Right renal cortex interstitium (tissue), 3 donors: Measurements from ENCODE around the gene SPOCK1. TPM values are rescaled to one million over a fixed set of nuclear protein-coding genes. Genes with fewer than 3 reads are reported as not detected.
"Not testable (repeated sequence)": the region's sequence is repeated elsewhere in the genome, so short reads cannot be mapped to it uniquely, and the experiment has no call there.

Source experiments
- DNase-seq, 3 donors: peaks; one replicate each; pipeline ENCODE4 v3.0.0-alpha.2; 2013; ENCODE audit warnings: low read depth in 3 of 3, low spot score in 2 of 3
- polyA plus RNA-seq, 3 donors: library from polyadenylated mRNA; unstranded; fragments of 120-200 nt; gene quantifications; one replicate each; pipeline ENCODE4 v1.2.1, GENCODE V29; 2013; ENCODE audit not compliant: insufficient read length in 3 of 3

The SPOCK1 gene
- 1 to 10 TPM; 8.2 to 9.8 (median 9.8) TPM for polyA plus RNA-seq

DNA sequence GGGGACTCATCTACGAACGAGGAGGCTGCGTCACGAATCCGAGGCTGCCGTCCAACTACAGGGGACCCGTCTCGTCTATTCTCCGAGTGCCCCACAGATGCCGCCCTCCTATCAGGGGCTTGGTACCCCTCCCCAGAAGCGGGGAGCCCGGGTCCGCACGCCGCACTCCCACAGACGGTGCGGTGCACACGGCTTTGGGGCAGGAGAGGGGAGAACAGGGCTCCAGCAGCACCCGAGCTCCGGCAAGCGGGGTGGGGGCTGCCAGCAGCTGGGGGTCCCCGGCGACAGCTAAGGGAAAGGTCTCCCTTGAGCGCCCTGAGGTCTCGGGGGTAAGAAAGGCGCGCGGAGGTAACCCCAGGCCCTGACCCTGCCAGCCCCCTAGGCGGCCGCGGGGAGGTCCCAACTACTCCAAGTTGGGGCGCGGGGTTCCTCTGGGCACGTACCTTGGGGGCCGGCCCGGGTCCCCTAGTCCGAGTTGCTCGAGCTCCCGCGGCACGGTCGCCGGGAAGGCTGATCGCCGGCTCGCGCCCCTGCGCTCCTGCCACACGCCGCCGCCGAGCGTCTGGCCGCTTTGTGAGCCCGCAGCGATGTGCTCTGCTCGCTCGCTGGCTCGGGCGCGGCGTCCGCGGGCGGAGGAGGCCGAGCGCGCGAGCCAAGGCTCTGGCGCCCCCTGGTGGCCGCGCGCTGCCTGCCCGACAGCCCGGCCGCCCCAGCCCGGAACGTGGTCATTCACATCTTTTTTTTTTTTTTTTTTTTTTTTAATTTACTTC is at the start of gene SPOCK1:
Gene SPOCK1 (minus strand): TSS at position 591 of the 770 bp plus-strand sequence.
- peak in 2 of 3 donors; percentile 41 to 58 for DNase-seq

DNA sequence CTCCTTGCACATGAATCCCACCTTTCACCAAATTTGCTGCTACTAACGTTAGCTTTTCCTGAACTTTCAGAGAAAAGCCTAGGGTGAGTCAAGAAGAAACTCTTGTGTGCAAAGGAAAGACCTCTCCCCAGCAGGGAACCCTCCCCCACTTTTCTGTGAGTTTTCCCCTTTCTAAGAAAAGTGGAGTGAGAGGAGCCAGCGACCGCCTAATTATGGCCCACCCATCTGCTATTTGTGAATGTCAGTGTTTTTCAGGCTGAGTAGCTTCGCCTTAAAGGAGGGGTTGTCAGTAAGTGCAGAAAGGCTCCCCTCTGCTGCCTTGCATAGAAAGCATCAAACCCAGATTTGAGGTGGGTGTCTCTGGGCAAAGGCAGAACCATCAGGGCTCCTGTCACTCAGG is 46.8 kb upstream of the SPOCK1 start:
- DNase-seq = no peak

DNA sequence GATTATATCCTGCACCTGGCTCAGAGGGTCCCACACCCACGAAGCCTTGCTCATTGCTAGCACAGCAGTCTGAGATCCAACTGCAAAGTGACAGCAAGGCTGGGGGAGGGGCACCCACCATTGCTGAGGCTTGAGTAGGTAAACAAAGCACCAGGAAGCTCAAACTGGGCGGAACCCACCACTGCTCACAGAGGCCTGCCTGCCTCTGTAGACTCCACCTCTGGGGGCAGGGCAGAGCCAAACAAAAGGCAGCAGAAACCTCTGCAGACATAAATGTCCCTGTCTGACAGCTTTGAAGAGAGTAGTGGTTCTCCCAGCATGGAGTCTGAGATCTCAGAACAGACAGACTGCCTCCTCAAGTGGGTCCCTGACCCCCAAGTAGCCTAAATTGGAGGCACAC is 36.3 kb upstream of the SPOCK1 start:
- not testable (repeated sequence) for DNase-seq

- no peak for DNase-seq
Observed at GRCh38 chr5:137533963-137534362, 34.8 kb upstream of the SPOCK1 start.

DNA sequence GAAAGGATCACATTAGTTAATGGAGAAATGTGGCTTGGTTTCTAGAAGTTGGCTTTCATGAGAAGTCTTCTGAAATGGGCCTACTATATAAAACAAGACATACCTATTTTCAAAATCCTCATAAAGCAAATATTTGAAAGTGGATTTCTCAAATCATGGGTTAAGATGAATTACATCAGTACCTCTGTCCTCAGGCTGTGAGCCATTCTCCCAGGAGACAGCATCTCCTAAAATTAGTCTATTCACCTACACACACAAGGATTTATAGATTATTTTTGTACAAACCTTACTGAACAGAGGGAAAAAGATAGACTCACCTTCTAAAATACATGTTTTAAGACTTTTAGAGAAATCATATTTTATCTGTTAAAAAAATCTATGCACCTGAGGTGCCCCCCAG is 32.1 kb upstream of the SPOCK1 start:
- DNase-seq = no peak

DNA sequence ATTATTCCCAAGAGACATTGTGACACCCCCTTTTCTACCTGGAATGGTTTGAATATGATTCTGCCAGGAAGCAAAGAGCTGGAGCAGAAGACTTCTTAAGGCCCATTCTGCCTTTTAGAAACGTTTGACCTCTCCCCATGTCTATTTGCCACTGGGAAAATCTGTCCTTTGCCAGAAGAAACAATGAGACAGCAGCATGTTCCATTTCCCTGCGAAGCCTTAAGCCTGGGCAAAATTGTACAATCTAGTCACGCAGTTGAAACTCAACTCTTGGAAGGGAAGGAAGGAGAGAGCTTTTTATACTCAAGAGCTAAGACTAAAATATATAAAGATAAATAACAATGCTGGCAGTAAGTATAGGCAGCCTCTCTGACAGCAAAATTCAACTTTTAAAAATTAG is 22.1 kb upstream of the SPOCK1 start:
- no peak for DNase-seq

- no peak for DNase-seq
Observed at GRCh38 chr5:137516961-137517360, 17.8 kb upstream of the SPOCK1 start.

DNA sequence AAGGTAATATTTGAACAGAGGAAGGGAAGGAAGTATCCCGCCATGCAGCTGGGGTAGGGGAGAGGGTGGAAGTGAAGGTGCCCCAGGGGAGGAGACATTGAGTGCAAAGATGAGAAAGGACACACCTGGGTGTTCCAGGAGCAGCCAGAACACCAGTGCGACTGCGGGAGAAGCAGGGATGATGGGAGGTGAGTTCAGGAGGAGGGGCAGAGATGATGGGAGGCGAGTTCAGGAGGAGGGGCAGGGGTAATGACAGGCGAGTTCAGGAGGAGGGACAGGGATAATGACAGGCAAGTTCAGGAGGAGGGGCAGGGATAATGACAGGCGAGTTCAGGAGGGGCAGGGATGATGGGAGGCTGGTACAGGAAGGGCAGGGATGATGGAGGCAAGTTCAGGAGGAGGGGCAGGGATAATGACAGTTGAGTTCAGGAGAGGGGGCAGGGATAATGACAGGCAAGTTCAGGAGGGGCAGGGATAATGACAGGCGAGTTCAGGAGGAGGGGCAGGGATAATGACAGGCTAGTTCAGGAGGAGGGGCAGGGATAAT is 17.2 kb upstream of the SPOCK1 start:
- no peak for DNase-seq

DNA sequence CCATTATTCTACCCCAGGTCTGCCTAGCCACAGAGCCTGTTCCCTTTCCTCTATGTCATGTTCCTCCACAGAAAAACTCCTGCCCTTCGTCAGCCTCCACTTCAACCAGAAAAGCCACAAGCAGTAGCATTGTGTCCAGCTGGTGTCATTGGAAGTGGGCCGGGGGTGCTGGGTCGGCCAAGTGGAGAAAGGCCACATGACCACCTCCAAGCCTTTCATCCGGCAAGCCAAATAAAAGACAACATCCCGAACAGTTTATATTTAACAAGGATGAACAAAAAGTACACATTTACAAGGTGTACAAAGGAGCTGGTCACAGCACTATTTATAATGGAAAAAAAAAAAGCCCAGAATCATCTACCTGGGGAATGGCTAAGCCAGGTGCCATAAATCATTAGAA is 16.1 kb upstream of the SPOCK1 start:
- DNase-seq = no peak

DNA sequence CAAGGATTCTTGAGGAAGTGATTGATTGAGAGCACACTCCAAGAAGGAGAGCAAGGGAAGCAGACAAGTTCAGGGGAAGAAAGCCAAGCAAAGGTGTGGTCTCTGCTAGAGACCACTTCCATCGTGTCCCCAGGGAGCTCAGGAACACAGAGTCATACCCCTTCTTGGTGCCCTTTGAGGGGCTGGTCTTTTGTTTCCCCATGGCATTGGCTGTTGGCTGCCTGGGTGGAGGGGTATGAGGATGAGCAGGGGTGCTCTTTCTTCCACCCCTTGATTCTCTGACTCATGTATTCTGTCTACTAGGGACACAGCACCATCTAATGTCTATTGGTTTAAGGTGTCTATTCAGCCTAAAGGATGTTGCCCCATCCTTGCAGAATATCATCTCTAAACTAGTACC is 11.5 kb upstream of the SPOCK1 start:
- no peak for DNase-seq

DNA sequence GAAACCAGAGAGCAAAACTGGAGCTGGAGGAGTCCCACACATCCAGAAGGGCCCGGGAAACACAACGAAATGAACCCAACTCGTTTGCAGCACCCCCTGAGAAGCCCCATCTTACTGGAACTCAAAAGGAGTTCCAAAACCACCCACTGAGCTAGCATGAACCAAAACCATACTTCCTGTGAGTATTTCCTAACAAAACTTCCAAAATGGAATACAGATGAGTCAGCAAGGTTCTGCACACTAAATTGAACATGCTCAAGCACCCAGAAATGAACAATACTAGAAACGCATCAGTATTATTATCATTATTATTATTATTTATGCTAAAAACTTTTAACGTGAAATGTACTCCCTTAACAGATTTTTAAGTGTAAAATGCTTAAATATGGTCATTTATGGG is 8.0 kb upstream of the SPOCK1 start:
- no peak for DNase-seq

DNA sequence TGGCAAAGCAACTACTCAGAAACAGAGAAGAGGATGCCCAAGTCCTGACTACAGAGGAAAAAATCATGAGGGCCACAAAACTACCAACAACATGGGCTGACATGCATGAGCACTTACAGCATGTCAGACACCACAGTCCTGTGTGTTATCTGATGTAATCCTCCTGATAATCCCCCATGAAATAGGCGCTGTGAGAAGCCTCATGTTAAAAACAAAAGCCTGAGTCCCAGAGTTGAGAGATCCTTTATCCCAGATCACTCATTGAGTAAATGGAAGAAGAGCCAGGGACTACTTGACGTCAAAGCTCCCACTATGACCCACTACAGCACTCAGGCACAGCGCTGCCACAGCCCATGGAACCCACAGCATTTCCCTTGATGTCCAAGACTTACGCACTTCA is 7.2 kb upstream of the SPOCK1 start:
- DNase-seq = no peak

GRCh38 chr5:137504916-137505315 is 5.8 kb upstream of the SPOCK1 start:
- no peak for DNase-seq

DNA sequence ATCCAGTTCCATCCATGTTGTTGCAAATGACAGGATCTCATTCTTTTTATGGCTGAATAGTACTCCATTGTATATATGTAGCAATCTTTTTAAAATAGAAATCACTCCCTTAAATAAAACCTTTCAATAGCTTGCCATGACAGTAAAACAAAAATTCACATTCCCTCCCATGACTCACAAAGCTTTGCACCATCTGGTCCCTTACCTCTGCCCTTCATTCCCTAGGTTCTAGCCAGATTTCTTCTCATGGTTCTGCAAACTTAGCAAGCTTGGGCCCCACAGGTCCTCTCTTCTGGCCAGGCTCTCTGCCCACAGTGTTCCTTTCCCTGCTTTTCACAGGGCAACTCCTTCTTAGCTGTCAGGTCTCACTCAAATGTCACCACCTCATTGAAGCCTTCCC is 4.3 kb upstream of the SPOCK1 start:
- DNase-seq = no peak

DNA sequence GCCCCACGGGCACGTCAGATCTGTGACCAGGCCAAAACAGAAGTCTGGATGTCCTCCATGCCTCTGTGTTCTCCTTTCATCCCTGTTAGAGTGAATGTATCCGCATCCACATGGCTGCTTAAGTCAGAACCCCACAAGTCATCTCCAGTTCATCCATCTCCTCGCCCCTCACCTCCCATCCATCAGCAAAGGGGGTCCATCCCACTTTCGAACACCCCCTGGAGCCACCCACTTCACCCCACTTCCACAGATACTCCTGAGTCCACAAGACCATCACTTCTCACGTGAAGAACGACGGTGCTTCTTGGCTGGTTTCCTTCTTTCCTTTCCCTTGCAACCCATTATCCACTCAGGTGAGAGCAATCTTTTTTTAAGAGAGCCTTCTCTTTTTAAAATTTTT is 3.5 kb upstream of the SPOCK1 start:
- DNase-seq = no peak

- DNase-seq = no peak
Observed at GRCh38 chr5:137501846-137502406, 2.8 kb upstream of the SPOCK1 start.

GRCh38 chr5:137501226-137501625 is 2.1 kb upstream of the SPOCK1 start:
- DNase-seq = no peak

GRCh38 chr5:137500615-137501225 is 1.6 kb upstream of the SPOCK1 start:
- no peak for DNase-seq

DNA sequence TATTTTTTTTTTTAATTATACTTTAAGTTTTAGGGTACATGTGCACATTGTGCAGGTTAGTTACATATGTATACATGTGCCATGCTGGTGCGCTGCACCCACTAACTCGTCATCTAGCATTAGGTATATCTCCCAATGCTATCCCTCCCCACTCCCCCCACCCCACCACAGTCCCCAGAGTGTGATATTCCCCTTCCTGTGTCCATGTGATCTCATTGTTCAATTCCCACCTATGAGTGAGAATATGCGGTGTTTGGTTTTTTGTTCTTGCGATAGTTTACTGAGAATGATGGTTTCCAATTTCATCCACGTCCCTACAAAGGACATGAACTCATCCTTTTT is 351 bp upstream of the SPOCK1 start:
- DNase-seq = not testable (repeated sequence)

- no peak for DNase-seq
Observed at GRCh38 chr5:137498301-137498735, 808 bp downstream of the SPOCK1 start.

- DNase-seq = no peak
Observed at GRCh38 chr5:137497396-137498290, 1.5 kb downstream of the SPOCK1 start.
